GM18517 (cell line): ENCODE measurements around the gene RHBDF2.

Source experiments
- ATAC-seq: cut with Tn5 transposase; IDR thresholded peaks from one replicate; pipeline ENCODE4 v1.9.1; 2021; ENCODE audit warnings: mild to moderate bottlenecking, moderate library complexity; ENCODE audit not compliant: unreplicated experiment

The RHBDF2 gene

DNA sequence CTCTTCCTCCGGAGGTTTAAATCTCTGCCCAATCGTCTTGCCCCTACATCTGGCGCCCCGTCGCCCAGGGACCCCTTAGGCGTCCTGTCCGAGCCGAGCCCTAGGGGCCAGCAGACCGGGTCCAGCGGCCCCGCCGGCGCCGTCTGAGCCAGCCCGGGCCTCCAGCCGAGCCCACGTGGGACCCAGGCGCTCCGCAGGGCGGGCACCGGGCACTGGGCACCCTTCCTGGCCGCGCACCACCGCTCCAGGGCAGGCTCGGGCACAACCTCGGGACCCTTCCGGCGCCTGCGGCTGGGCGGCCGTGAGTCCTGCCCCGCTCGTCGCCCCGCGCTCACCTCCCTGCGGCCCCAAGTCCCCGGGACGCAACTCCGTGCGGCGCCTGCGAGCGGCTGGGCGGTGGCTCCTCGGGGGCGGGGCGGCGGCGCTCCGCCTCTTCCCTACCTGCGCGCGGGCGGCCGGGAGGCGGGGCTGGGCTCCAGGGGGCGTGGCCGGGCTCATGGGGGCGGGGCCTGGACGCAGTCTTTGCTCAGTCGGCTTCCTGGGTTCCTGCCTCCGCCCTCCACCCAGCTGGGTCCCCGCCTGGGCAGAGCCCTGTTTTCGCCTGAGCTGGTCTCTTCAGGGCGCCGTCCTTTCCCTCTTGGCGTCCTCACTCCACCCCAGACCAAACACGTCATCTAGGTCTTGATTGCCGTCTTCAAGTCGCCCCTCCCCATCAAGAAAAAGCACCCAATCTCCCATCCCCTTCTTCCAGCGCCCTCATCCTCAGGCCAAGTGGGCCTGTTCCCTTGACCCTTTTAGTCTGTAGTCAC is at the start of gene RHBDF2:
Gene RHBDF2 (minus strand): TSS at position 406 of the 809 bp plus-strand sequence. CDS start 19,899 bp downstream, outside the sequence.
- ATAC-seq: peak; percentile 55

DNA sequence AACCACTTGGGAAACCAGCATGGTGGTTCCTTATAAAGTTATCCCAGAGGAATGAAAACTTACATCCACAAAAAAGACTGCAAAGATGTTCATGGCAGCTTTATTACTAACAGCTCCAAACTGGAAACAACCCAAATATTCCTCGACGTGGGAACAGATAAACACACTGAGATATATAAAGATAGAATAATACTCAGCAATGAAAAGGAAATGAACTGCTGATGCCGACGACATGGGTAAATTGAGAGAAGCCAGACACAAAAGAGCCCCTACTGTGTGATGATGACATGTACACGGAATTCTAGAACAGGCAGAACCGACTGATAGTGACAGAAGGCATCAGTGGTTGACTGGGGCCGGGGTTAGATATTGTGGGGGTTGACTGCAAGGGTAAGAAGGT is 48.3 kb upstream of the RHBDF2 start:
- no peak for ATAC-seq

DNA sequence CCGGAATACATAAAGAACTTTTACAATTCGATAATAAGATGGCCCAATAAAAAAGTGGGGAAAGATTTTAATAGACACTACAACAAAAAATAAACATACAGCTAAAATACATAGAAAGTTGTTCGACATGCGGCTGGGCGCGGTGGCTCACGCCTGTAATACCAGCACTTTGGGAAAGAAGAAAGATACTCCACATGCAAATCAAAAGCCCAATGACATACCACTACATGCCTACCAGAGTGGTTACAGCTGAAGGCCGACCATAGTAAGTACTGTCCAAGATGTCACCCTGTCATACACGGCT is 47.9 kb upstream of the RHBDF2 start:
- no peak for ATAC-seq

DNA sequence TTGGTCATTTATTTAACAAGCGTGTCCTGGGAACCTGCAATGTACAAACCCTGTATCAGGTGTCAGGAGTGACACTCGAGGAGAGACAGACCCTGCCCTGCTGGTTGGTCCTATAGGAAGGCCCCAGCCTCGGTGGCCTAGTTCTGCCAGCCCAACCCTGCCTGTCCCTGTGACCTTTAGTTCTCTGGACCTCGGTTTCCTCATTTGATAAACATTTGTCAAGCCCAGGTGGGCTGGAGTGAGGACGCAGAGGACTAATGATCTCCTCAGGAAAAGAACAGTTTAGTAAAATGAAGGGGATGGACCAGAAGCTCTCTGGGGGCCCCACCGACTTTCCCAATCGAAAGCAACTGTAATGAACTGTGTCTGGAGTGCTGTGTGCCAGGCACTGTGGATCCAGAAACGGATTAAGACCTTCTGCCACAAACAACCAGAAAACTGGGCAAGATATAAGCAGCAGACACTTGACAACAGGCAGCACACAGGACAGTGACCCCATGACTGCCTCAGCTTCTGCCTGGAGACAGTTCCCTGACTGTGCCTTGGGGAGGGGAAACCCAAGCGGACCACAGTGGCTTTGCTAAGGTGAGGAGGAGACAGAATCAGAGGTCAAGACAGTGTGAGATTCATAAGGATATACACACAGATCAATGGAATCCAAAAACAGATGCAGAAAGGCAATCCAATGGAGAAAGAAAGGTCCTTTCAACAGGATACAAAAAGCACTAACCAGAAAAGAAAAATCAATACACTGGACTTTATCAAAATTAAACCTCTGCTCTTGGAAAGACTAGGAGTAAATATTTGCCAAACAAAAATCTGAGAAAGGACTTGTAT is 47.4 kb upstream of the RHBDF2 start:
- no peak for ATAC-seq

DNA sequence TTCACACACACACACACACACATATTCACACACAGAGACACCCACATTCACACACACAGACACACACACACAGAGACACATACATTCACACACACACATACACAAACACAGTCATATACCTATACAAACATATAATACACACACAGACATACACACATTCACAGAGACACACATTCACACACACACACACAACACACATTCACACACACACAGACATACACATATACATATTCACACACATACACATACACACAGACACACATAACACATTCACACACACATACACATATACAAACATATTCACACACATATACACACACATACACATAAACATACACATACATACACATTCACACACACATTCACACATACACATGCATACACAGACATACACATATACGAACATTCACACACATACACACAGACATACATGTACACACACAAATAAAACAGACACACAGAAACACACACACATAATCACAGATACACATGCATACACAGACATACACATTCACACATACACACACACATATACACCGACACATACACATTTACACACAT is 46.5 kb upstream of the RHBDF2 start:
- no peak for ATAC-seq

DNA sequence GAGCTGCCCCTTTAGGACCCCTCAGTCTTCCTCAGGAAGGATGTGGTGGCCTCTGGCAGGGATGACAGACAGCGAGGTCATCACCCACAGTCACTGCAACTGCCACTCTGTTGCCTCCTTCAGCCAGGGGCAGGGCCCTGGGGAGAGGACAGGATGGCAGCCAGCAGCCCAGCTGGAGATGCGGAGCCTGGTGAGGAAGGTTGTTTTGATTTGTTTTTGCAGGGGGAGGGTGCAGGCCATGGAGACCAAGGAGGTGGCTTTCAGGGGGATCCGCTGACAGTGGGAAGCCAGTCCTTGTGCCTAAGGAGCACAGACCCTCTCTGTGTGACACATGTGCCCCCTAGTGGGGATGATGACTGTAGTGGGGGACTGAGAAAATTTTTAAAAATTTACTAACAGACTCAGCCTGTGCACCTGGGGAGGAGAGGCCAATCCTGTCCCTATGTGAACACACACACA is 46.0 kb upstream of the RHBDF2 start:
- ATAC-seq: no peak

DNA sequence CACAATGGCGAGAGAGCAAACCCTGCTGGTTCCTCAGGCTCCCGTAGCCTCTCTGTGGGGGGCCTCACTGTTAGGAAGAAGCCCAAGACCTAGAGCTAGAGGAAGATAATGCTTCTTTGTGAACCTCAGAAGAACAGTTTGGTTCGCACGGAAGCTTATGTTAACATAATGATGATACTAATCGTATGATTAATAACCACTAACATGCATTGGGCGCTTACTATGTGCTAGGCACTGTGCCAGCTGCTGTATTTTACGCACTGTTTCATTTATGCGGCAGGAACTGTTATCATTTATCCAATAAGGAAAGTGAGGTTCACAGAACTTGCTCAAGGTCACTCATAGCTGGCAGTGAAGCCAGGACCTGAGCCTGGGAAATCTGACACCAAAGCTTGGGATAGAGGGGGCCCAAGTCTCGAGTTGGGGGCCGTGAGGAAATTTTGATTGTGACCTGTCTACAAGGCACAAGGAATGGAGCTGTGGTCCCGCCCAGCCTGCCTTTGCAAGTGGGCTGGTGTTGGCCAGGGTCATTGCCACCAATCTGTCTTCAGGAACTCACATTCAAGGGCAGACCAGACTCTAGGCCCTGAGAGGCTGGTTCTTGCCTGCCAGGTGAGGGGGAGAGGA is 45.4 kb upstream of the RHBDF2 start:
- no peak for ATAC-seq

DNA sequence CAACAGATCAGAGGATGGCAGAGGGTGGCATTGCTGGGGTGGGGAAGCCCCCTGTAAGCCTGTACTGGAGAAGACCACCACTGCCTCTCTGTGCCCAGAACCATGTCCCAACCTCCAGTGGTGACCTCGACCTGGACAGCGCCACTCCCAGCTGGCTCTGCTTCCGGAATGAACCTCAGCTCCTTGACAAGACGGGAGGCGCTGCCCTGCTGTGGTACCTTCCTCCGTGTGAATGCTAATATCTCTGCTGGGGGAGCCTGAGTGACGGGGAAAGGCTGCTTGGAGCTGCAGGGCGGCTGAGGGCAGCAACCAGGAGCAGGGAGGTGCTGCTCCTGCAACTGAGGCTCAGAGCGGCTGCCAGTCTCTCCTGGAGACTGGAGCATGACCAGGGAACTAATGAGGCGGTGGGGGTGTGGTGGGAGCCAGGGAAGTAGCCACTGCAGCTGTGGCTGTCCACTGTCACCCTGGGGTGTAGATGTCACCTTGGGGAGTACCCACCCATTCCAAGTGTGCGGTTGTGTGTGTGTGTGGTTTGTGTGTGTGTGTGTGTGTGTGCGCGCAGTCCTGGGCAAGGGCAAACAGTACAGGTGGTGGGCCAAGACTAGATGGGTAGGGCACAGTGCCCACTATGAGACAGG is 44.8 kb upstream of the RHBDF2 start:
- no peak for ATAC-seq

DNA sequence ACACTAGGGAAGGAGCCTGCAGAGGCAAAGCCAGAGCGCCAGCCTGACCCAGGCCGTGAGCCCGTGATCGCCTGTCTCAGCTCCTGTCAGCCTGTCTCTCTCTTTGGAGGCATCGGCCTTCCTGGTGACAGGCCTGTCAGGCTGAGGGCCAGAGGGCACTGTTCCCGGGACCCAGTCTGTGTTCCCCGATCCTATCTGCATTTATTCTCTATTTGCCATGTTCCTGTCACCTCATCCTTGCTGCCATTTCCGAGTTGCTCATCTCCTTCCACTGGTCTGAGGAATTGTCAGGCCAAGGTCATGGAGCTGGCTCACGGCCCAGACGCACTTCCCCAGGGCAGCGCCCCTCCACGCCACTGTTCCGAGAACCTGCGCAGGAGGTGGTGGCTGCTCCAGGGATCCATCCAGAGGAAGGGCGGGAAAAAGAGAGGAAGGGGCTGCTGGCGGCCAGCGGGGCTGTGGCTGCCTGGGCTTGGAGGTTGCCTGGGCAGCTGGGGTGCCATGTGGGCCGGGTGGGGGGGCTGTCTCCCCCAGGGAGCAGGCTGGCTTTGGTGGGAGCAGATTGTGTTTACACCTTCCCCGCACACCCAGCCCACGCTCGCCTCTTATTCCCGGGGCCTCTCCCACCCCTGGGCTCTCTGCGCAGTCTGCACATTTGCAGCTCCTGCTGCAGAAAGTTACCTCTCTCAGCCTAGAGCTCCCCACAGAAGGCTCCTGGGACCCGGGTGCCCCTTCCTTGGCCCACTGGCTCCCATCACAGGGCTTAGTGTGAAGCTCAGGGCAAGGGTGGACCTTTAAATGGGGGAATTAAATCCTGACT is 43.5 kb upstream of the RHBDF2 start:
- no peak for ATAC-seq

DNA sequence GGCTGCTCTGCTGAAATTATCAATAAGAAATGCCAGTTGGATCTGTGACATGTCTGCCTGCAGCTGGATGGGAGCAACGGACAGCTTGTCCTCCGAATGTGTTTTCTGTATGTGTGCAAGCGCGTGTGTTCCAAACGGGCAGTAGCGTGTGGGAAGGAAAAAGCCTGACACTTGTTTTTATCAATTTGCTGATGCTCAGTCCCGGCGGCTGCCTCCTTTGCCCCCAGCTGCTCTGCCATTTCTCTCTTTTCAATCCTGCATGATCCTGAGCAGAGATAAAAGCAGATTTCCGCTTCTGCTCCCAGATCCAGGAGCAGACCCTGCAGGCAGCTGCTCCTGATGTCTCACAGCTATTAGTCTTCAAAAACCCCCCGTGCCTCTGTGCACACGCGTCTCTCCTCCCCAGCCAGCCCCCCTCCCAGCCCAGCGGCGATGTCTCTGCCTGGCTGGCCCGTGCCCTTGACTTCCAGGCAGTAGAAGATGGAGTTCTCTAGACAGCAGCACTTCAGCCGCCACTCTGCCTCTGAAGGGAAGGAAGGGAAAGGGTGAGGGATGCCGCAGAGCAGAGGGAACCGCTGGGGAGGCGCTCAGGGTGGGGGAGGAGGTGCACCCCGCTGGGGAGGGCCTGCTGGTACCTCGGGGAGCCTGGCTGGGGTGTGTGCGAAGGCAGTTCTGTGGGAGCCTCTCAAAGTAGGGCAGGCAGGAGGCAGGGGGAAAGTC is 42.8 kb upstream of the RHBDF2 start:
- no peak for ATAC-seq

DNA sequence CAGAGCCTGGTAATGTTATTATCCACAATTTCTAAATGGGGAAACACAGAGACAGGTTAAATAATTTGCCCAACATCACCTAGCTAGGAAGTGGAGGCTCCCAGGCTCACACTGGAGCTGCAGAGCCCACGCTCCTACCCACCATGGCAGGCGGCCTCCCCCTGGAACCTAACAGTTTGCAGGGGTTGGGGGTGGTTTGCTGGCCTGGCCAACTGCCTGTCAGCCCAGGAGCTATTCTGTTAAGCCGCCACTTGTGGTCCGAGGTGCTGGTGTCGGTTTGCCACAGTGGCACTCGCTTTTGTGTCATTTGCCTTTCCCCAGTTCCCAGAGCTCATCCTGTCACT is 42.2 kb upstream of the RHBDF2 start:
- no peak for ATAC-seq

DNA sequence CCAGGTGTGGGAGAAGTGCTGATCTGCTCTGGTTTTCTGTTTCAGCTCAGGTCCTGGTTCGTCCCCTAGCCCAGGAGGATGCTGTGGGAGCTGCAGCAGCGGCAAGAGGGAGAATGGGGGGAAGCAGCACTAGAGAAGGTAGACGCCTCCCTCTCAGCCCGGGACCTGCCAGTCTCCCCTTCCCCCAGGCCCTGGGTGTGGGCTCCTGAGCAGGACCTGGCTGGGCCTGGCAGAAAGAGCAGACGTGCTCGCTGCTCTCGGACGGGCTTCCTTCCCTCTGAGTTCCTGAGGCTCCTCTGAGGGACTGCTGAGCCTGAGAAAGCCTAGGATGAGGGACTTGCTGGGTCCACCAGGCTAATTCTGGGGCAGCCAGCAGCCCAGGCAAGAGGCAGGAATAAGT is 41.8 kb upstream of the RHBDF2 start:
- ATAC-seq: no peak

DNA sequence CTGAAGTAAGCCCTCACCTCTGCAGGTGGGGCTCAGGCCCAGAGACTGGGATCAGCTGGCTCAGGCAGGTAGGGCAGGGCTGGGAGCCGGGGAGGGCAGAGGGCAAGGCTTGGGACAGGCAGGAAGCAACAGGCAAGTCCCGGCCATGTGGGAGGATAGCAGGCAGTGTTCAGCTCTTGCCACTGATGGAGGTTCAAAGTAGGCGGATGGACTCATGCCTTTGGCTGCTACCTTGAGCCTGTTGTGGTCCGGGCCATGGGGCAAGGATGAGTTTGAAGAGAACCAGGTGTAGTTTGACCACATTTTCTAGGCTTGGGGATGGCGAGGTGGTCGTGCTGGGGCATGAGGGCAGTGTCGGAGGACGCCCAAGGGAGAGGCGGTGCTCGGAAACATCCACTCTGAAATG is 41.3 kb upstream of the RHBDF2 start:
- no peak for ATAC-seq

DNA sequence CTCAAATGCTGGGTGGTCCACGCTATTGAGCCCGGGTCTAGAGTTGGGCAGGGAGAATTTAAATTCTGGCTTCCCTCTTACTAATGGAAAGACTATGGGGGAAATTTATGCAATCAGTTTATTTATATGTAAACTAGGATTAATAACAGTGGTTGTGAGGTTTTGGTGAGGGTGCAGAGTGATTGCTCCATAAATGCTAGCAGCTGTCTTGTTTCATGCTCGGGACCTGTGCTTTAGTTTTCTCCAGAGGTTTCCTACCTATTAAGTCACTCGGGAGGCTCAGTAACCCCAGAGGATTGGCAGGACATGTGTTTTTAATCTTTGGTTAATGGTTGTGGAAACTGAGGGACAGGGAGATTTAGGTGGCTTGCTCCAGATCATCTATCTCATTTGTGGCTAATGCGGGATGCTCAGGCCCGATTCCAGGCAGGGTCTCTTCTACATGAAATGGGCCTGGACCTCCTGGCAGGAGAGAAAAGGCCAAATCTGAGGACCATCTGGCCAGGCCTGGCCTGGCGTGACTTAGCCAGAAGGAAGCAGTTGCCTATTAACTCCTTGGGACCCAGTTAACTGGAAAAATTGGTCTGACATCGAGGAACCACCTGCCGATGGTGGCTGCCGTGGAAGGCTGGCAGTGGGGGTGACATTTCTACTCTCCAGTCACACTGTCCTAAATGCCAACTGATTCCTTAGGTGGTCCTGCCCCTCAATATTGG is 40.7 kb upstream of the RHBDF2 start:
- ATAC-seq: no peak

DNA sequence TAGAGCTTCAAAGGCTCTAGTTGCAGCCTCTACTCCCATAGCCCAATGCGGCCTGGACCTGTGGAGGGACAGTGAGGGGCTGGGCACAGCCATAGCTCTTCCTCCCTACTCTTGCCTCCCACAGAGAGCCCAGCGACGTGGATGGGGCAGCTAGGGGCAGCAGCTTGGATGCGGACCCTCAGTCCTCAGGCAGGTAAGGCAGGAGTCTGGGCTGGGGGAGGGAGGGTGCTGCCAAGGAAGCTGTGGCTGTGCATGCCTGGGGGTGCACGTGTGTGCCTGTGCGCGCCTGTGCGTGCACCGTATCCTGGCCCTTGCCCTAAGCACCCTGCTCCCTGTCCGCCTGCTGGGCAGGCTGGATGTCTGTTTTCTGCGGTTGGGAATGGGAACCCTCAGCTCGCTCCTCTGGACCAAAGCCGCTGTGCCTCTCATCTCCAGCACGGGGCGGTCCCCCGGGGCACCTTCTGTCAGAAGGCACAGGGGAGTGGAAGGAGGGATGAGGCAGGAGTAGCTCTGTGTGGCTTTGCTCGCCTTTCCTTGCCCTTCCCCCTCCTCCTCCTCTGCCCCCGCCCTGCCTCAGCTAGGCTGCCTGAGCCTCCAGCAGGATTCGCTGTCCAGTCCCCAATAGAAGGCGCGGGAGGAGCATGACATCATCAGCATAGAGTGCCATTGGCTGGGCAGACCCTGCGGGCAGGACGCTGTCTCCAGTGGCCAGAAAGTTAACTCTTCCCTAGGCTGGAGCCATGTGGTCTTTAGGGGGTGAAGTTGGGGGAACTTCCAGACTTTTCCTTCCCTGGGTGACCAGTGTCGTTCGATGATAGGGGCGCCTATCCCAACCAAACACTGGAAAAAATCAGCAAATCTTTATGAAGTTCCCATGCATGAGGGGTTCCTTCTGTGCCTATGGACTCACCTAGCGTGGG is 39.4 kb upstream of the RHBDF2 start:
- no peak for ATAC-seq

DNA sequence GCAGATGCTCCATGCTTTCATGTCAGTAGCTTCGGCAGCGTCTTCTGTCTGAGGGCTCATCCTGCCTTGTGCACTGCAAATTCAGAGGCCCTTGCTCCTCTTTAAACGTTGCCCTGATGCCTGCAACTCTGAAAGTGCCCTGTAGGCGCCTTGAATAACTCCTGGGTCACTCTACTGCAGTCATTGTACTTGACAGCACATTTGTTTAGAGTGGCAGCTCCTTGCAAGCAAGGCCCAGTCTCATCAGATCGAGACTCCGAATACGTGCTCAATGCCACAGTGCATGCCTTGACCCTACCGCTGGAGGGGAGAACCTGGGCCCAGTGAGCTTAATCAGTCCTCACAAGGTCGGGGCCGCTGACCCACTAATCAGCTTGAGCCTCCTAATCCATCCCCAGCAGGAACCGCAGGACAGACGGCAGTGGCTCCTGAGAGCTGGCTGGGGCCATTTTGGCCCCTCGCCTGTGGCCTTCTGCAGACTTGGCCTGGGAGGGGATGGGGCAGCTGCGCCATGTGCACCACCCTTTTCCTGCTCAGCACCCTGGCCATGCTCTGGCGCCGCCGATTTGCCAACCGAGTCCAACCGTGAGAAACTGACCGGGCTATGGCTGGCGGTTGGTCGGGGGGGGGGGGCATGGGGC is 38.5 kb upstream of the RHBDF2 start, which contains the start of gene PRCD:
Gene PRCD (plus strand): TSS at position 414 of the 641 bp plus-strand sequence. CDS start 98 bp downstream, at position 512.
- no peak for ATAC-seq

DNA sequence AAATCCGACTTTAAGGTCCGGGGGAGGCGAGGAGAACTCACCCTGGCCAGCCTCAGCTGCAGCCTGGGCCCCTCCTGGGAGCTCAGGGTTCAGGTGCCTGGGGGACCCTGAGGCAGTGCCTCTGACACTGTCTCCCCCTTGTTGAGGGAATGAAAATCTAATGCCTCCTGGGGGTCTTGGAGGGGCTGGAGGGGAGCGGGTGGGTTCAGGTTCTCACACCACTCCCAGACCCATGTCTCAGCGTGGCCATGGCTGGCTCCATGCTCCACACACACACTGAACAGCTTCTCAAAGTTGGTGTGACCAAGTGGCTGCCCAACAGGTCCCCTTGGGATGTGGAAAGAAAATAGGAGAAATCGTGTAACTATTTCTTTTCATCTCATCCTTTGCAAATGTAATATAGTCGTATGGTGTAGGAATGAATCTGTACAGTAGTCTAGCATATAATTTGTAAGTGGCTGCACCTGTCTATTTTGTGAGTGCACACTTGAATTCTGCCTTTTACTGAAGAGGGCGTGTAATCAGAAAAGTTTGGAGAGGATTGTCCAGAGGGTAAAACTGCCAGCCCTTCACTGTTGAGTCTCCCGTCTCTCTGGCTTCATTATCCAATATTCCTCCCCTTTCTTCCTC is 37.8 kb upstream of the RHBDF2 start:
- no peak for ATAC-seq
